ENCODE measurements around the gene SNAP91. TPM values are rescaled to one million over a fixed set of nuclear protein-coding genes. Genes with fewer than 3 reads are reported as not detected.
"Not testable (repeated sequence)": the region's sequence is repeated elsewhere in the genome, so short reads cannot be mapped to it uniquely, and the experiment has no call there.

Gene SNAP91
- total RNA-seq, 1 donor from 2014 or later: not detected

GRCh38 chr6:83708546-83708969, 343 bp downstream of the SNAP91 start:
- DNase-seq (ENCODE audit: low spot score): no peak
- no peaks in the 10 kb centered on the region for H3K36me3 Mint-ChIP-seq (ENCODE audit: low read depth)
- peaks cover 36% of the 10 kb centered on the region for H3K27me3 Mint-ChIP-seq (ENCODE audit: insufficient read depth)
- intact Hi-C loops (cut with micrococcal nuclease): loop anchor here (10.0 kb wide), 1 partner anchor 1056 kb away; the partner anchor contains the start of gene TBX18
- H3K27ac Mint-ChIP-seq: no peak overlapping the region
- H3K9me3 Mint-ChIP-seq: peaks cover 7% of the 10 kb centered on the region
- H3K4me3 Mint-ChIP-seq: no peak overlapping the region
- no peaks in the 10 kb centered on the region for H3K4me1 Mint-ChIP-seq (ENCODE audit: low read depth)

DNA sequence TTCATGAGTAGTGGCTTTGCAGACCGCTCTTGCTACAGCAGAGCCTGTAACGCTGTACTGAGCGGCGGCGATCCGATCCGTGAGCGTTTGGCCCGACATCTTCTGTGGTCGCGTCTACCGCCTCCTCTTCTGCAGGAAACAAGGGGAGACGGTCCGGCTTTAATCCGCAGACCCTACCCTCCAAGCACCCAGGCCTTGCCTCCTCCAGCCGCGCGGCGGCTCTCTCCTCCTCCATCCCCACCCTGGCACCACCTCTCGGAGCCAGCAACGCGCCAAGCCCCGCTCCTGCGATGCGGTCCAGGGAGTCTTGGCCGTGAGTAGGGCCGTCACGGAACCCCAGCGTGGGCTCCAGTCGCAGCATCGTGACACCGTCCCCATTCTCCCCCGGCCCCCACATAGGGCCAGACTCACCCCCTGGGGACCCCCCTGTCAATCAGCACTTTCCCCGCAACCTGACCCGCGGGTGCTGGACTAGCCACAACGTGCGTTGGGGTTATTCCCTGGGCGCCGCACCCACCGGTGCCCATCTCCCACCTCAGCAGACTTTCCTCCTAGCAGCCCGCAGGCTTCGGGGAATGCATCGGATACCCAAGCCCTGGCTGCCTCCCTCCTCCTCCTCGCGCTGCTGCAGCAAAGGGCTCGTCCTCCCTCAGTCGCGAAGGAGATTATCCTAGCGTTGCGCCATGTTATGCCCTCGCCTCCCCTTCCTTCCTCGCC, 914 bp downstream of the SNAP91 start:
- Mint-ChIP-seq H3K4me1 (ENCODE audit: low read depth) (no peaks in the 10 kb centered on the region), H3K36me3 (ENCODE audit: low read depth) (no peaks in the 10 kb centered on the region), H3K4me3 (no peak overlapping the region), H3K27ac (no peak overlapping the region), H3K9me3 (peaks cover 7% of the 10 kb centered on the region), H3K27me3 (ENCODE audit: insufficient read depth) (peaks cover 36% of the 10 kb centered on the region)
- no peak for DNase-seq (ENCODE audit: low spot score)
- intact Hi-C loops (cut with micrococcal nuclease): loop anchor here (10.0 kb wide), 1 partner anchor 1057 kb away; the partner anchor contains the start of gene TBX18

DNA sequence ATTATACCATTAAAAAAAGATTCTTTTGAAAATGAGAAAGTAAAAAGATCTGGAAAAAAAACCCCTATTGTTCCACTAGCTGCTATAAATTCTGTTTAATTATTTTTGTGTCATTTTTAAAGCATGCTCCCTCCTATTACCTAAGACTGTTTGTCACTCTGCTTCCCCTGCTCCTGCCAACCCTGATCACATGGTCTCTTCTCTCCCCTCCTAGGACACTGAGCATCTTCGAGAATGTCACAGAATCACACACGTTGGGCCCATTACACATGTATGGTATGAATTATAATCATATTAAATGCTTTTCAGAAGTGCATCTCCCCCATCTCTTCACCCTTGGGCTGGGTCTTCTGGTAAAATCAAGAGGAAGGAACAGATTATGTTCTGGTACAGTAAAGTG, 6.2 kb downstream of the SNAP91 start:
- H3K4me3 Mint-ChIP-seq: no peak overlapping the region
- no peak overlapping the region for H3K27ac Mint-ChIP-seq
- DNase-seq (ENCODE audit: low spot score): no peak
- H3K36me3 Mint-ChIP-seq (ENCODE audit: low read depth): no peaks in the 10 kb centered on the region
- no peaks in the 10 kb centered on the region for H3K4me1 Mint-ChIP-seq (ENCODE audit: low read depth)
- intact Hi-C loops (cut with micrococcal nuclease): loop anchor here (10.0 kb wide), 1 partner anchor 1062 kb away; the partner anchor contains the start of gene TBX18
- peaks cover 21% of the 10 kb centered on the region for H3K27me3 Mint-ChIP-seq (ENCODE audit: insufficient read depth)
- H3K9me3 Mint-ChIP-seq: no peaks in the 10 kb centered on the region

DNA sequence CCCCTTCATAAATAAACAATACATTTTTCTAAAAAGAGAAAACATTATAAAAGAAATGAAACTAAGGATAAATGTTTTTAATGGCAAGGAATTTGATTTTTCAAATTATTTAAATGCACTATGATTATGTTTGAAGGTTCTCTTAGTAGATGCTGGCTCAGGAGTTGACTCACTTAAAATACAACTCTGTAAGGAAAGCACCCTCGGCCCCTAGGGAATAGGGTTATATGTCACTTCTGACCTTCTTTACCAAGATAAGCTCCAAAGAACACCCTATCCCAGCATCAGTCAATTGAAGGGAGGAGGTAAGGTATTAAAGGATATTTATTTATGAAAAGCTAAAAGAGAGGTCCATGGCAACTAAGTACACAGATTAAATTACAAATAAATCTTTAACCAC, 6.8 kb downstream of the SNAP91 start:
- intact Hi-C loops (cut with micrococcal nuclease): loop anchor here (10.0 kb wide), 1 partner anchor 1063 kb away; the partner anchor contains the start of gene TBX18
- H3K27ac Mint-ChIP-seq: no peak overlapping the region
- peaks cover 14% of the 10 kb centered on the region for H3K27me3 Mint-ChIP-seq (ENCODE audit: insufficient read depth)
- no peak for DNase-seq (ENCODE audit: low spot score)
- H3K9me3 Mint-ChIP-seq: no peaks in the 10 kb centered on the region
- no peaks in the 10 kb centered on the region for H3K4me1 Mint-ChIP-seq (ENCODE audit: low read depth)
- no peak overlapping the region for H3K4me3 Mint-ChIP-seq
- H3K36me3 Mint-ChIP-seq (ENCODE audit: low read depth): no peaks in the 10 kb centered on the region

GRCh38 chr6:83696674-83697073, 12.2 kb downstream of the SNAP91 start:
- intact Hi-C loops (cut with micrococcal nuclease): no loop called here
- H3K27me3 Mint-ChIP-seq (ENCODE audit: insufficient read depth): no peaks in the 10 kb centered on the region
- no peak for DNase-seq (ENCODE audit: low spot score)
- H3K4me3 Mint-ChIP-seq: no peak overlapping the region
- H3K27ac Mint-ChIP-seq: no peak overlapping the region
- H3K4me1 Mint-ChIP-seq (ENCODE audit: low read depth): no peaks in the 10 kb centered on the region
- H3K9me3 Mint-ChIP-seq: no peaks in the 10 kb centered on the region
- H3K36me3 Mint-ChIP-seq (ENCODE audit: low read depth): no peaks in the 10 kb centered on the region

DNA sequence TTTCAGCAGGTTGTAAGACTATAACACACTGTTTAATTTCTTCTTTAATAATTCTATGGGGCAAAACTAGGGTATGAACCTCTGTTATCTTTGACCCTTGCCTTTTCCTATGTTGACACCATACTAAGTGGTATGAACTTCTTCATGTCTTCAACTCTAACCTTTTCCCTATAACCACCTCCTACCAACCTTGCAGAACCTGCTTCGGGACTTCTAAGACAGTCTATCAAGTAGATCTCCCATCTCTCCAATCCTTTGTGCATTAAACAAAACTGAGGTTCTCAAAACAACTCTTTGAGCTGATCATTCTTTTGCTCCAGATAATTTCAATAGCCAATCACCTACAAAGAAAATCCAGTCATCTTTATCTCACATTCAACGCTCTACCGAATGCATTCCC, 23.4 kb downstream of the SNAP91 start:
- intact Hi-C loops (cut with micrococcal nuclease): no loop called here
- H3K27ac Mint-ChIP-seq: no peak overlapping the region
- no peaks in the 10 kb centered on the region for H3K36me3 Mint-ChIP-seq (ENCODE audit: low read depth)
- DNase-seq (ENCODE audit: low spot score): no peak
- no peaks in the 10 kb centered on the region for H3K9me3 Mint-ChIP-seq
- no peak overlapping the region for H3K4me3 Mint-ChIP-seq
- no peaks in the 10 kb centered on the region for H3K4me1 Mint-ChIP-seq (ENCODE audit: low read depth)
- H3K27me3 Mint-ChIP-seq (ENCODE audit: insufficient read depth): no peaks in the 10 kb centered on the region

DNA sequence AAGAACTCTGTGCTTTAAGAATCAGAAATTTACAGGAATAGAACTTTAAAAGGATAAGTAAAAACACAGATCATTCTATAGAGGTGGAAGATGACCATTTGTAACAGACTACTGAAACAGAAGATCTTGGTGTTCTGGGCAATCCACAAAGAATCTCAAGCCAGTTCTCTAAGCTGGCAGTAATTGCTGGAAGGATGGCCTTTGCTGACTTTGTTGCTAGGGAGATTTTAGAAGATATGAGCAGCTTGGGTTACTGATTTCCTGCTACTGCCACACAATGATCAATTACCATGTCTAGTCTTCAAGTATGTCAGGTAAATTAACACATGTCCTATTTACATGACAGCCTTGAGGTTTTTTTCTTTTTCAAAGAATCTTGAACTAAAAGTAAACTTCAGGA, 31.1 kb downstream of the SNAP91 start:
- Mint-ChIP-seq H3K27me3 (ENCODE audit: insufficient read depth) (no peaks in the 10 kb centered on the region), H3K4me1 (ENCODE audit: low read depth) (no peaks in the 10 kb centered on the region), H3K4me3 (no peak overlapping the region), H3K36me3 (ENCODE audit: low read depth) (no peaks in the 10 kb centered on the region), H3K9me3 (no peaks in the 10 kb centered on the region), H3K27ac (no peak overlapping the region)
- no peak for DNase-seq (ENCODE audit: low spot score)
- intact Hi-C loops (cut with micrococcal nuclease): no loop called here

GRCh38 chr6:83637953-83638352, 70.9 kb downstream of the SNAP91 start:
- H3K27me3 Mint-ChIP-seq (ENCODE audit: insufficient read depth): no peaks in the 10 kb centered on the region
- no peaks in the 10 kb centered on the region for H3K36me3 Mint-ChIP-seq (ENCODE audit: low read depth)
- no peak overlapping the region for H3K27ac Mint-ChIP-seq
- H3K4me3 Mint-ChIP-seq: no peak overlapping the region
- no peak for DNase-seq (ENCODE audit: low spot score)
- intact Hi-C loops (cut with micrococcal nuclease): no loop called here
- H3K4me1 Mint-ChIP-seq (ENCODE audit: low read depth): no peaks in the 10 kb centered on the region
- H3K9me3 Mint-ChIP-seq: no peaks in the 10 kb centered on the region

DNA sequence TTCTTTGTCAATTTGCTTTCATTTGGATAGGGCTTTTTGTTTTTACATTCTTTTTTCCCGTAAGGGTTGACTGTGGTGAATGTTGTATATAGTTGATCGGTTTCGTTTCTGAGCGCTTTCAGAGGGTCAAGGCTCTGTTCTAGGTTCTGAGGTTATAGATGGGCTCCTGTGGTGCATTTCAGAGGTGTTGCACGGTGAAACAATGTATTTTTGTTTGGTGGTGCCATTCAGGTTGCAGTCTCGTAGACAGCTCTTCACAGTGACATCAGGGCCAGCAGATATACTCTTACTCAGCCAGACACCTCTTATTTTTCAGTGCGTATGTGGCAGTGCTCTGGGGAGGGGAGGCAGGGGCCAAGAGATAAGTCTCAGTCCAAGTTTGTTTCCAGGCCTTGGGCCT, 72.1 kb downstream of the SNAP91 start:
- no peaks in the 10 kb centered on the region for H3K9me3 Mint-ChIP-seq
- H3K27ac Mint-ChIP-seq: no peak overlapping the region
- no peaks in the 10 kb centered on the region for H3K27me3 Mint-ChIP-seq (ENCODE audit: insufficient read depth)

GRCh38 chr6:83633609-83634008, 75.3 kb downstream of the SNAP91 start:
- Mint-ChIP-seq H3K27ac (no peak overlapping the region), H3K27me3 (ENCODE audit: insufficient read depth) (no peaks in the 10 kb centered on the region), H3K4me3 (no peak overlapping the region), H3K4me1 (ENCODE audit: low read depth) (no peaks in the 10 kb centered on the region), H3K9me3 (peaks cover 4% of the 10 kb centered on the region), H3K36me3 (ENCODE audit: low read depth) (no peaks in the 10 kb centered on the region)
- no peak for DNase-seq (ENCODE audit: low spot score)
- intact Hi-C loops (cut with micrococcal nuclease): no loop called here

More for the DNA sequence above, 72.1 kb downstream of the SNAP91 start:
- Mint-ChIP-seq H3K4me1 (ENCODE audit: low read depth) (no peaks in the 10 kb centered on the region), H3K4me3 (no peak overlapping the region), H3K36me3 (ENCODE audit: low read depth) (no peaks in the 10 kb centered on the region)
- intact Hi-C loops (cut with micrococcal nuclease): no loop called here
- DNase-seq (ENCODE audit: low spot score): no peak

DNA sequence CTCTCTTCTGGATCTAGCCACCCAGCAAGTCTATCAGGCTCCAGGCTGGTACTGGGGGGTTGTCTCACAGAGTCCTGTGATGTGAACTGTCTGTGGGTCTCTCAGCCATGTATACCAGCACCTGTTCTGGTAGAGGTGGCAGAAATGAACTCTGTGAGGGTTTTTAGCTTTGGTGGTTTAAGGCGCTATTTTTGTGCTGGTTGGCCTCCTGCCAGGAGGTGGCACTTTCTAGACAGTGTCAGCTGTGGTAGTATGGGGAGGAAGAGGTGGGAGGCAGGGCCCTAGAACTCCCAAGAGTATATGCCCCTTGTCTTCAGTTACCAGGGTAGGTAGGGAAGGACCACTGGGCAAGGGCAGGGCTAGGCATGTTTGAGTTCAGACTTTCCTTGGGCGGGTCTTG, 75.8 kb downstream of the SNAP91 start:
- Mint-ChIP-seq H3K4me1 (ENCODE audit: low read depth) (no peaks in the 10 kb centered on the region), H3K9me3 (peaks cover 4% of the 10 kb centered on the region), H3K27ac (no peak overlapping the region), H3K4me3 (no peak overlapping the region), H3K27me3 (ENCODE audit: insufficient read depth) (no peaks in the 10 kb centered on the region), H3K36me3 (ENCODE audit: low read depth) (no peaks in the 10 kb centered on the region)
- DNase-seq (ENCODE audit: low spot score): no peak
- intact Hi-C loops (cut with micrococcal nuclease): no loop called here

DNA sequence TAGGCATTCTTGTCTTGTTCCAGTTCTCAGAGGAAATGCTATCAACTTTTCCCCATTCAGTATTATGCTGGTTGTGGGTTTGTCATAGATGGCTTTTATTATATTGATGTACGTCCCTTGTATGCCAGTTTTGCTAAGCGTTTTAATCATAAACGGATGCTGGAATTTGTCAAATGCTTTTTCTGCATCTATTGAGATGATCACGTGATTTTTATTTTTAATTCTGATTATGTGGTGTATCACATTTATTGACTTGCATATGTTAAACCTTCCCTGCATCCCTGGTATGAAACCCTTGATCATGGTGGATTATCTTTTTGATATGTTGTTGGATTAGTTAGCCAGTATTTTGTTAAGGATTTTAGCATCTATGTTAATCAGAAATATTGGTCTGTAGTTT, 79.0 kb downstream of the SNAP91 start:
- H3K27ac Mint-ChIP-seq; H3K27me3 Mint-ChIP-seq (ENCODE audit: insufficient read depth); H3K36me3 Mint-ChIP-seq (ENCODE audit: low read depth); H3K9me3 Mint-ChIP-seq; intact Hi-C loops (cut with micrococcal nuclease); H3K4me1 Mint-ChIP-seq (ENCODE audit: low read depth); H3K4me3 Mint-ChIP-seq; DNase-seq (ENCODE audit: low spot score): not testable (repeated sequence)

- Mint-ChIP-seq H3K36me3 (ENCODE audit: low read depth) (no peaks in the 10 kb centered on the region), H3K9me3 (no peaks in the 10 kb centered on the region), H3K27me3 (ENCODE audit: insufficient read depth) (no peaks in the 10 kb centered on the region), H3K4me3 (no peak overlapping the region), H3K4me1 (ENCODE audit: low read depth) (no peaks in the 10 kb centered on the region), H3K27ac (no peak overlapping the region)
- intact Hi-C loops (cut with micrococcal nuclease): loop anchor here (2.0 to 10.0 kb wide), 2 partner anchors 605 to 1709 kb away; no protein-coding TSS in a partner anchor
- no peak for DNase-seq (ENCODE audit: low spot score)
Measured at GRCh38 chr6:83615025-83615999, 93.6 kb downstream of the SNAP91 start.
